Cerebellar cortex (tissue), 1 donor: ENCODE measurements around the gene RAD51C.
"Not testable (repeated sequence)": the region's sequence is repeated elsewhere in the genome, so short reads cannot be mapped to it uniquely, and the experiment has no call there.

ENCODE experiments used
- DNase-seq: peaks from one replicate; pipeline ENCODE4 v3.0.0-alpha.2; 2015; ENCODE audit warnings: low spot score

Gene RAD51C

DNA sequence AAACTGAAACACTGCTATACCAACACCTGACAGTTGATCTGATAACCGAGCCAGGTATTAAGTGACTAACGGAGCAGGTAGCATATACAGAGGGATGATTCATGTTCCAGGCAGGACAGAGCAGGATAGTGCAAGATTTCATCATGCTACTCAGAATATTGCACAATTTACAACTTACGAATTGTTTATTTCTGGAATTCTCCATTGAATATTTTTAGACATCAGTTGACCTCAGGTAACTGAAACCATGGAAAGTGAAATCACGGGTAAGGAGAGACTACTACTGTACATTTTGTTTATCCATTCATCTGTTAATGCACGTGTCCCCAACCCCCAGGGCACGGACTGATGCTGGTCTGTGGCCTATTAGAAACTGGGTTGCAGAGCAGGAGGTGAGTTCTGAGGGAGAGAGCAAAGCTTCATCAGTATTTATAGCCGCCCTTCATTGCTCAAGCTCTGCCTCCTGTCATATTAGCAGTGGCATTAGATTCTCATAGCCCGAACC is 48.8 kb downstream of the RAD51C start:
- no peak for DNase-seq

DNA sequence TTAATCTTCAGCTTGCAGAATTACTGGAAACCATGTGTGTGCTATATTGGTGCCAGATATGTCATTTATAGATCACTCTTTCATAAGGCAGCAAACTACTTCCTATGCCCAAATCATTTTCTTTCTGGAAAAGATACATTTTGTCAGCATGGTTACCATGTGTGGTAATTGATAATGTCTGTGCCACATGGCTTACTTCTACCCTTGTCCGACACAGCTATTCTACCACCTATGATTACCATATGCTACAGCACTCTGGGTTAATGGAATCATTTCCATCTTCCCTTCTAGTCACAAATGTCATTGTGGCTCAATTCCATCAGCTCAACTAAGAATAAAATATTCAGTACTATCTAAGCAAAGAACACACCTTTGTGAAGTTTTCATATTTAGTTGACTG is 55.3 kb downstream of the RAD51C start:
- DNase-seq: no peak

DNA sequence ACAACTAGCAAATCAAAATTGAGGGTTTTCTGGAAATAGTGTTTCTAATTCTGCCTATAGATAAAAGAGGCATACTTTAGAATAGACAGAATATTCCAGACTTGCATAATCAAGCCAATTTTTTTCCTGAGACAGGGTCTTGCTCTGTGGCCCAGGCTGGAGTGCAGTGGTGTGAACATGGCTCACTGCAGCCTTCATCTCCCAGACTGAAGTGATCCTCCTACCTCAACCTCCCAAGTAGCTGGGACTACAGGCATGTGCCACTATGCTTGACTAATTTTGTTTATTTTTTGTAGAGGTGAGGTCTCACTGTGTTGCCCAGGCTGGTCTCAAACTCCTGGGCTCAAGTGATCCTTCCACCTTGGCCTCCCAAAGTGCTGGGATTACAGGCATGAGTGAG is 57.2 kb downstream of the RAD51C start:
- not testable (repeated sequence) for DNase-seq

DNA sequence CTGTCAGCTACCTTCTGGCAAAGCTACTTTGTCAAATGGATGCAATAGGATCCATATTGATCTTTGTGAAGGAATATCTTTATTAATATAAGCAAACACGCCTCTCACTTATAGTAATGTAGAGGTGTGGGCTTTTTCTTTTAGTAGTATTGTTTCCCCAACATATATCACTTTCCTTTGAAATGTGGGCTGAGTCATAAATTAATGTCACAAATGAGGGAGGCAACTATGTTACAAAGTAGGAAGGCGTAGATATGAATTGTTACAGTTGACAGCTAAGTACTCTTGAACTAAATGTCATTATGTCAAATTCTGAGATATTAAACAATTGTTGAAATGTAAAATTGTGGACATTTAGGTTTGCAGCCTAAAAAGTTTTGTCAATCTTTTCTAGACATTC is 60.6 kb downstream of the RAD51C start:
- no peak for DNase-seq

DNA sequence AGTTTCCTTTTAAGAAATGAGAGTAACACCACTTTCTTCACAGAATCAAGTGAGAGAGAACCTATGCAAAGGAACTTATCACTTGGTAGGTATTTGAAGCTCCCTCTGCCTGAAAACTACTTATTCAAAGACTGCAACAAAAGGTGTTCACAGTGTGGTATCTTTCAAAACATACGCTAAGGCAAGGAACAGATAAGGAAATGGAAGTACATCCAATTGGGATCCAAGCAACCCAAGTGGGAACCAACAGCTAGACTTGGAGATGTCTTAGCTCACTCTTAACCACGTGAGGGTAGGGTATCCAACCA is 62.8 kb downstream of the RAD51C start:
- DNase-seq: no peak

DNA sequence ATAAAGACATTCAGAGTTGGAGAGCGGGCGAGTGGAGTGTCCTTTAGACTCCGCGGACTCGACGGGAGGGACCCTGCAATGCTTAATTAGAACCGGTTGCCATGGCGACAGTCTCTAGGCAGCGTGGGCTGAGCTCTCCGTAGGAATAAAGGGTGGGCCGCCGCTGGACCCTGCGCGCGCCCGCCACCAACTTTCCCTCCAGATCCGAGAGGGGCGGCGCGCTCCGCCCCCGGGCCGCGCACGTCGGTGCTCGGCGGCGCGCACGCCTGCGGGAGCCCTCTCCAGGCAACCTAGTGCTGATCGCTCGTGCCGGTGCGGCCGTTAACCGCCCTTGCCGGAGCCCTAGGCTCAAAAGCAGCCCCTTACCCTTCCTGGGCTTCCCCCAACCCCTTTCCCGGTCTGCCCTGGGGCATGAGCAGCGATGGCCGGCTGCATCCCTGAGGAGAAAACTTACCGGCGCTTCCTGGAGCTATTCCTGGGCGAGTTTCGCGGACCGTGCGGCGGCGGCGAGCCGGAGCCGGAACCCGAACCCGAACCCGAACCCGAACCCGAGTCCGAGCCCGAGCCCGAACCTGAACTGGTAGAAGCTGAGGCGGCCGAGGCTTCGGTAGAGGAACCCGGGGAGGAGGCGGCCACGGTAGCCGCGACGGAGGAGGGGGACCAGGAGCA is 63.3 kb downstream of the RAD51C start, which contains the start of gene PPM1E:
TSS of gene PPM1E (plus strand) at position 278 of the 669 bp plus-strand sequence.
- DNase-seq: peak; percentile 70

DNA sequence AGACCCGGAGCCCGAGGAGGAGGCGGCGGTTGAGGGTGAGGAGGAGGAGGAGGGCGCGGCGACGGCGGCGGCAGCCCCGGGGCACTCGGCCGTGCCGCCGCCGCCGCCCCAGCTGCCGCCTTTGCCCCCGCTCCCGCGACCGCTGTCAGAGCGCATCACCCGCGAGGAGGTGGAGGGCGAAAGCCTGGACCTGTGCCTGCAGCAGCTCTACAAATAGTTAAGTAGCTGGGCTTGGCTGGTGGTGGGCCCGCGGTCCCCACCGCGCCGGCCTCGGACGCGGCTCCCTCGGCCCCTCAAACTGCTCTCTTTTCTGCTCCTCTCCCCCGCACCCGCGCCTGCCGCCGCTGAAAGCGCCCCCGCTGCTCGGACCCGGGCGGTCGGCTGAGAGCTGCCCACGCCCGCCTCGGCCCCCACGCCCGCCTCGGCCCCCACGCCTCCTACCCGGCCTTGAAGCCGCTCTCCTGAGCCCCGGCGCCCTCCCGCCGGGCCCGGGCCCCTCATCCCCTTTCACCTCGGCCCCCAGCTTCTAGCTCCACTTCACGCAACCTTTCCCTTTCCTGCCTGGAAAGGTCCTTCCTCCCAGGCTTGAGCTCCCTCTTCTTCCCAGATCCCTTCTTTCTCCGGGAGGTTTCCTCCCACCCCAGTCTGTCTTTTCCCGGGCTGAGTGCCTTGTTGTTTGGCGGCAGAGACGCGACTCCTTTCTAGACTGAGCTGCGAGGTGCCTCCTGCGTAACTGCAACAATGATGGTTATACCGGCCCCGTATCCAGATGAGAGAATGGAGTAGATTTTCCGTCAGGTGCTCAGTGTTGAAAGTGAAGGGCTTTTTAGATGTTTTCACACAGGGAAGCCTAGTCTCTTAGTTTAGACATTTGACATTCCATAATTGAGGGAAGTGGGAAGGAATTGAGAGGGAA is 64.1 kb downstream of the RAD51C start:
- DNase-seq: peak; percentile 71

DNA sequence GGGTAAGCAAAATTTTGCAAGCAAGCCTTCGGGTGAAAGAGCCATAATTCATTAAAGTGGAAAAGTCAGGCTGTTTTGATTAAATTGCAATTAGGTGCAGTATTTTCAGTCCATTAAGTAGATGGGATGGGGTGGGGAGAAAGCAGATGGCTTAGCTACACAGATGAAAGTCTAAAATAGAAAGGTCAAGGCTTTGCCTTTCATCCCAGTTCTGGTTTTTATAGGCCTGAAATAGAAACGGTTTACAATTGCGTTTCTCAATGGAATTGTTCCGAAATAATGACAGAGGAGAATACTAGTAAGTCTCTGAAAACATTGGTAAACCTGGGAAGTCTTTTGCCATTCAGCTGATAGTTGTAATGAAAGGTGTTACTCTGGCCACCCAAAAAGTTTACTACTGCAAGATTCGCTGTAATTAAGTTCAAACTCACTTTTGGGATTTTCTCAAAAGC is 64.8 kb downstream of the RAD51C start:
- no peak for DNase-seq

DNA sequence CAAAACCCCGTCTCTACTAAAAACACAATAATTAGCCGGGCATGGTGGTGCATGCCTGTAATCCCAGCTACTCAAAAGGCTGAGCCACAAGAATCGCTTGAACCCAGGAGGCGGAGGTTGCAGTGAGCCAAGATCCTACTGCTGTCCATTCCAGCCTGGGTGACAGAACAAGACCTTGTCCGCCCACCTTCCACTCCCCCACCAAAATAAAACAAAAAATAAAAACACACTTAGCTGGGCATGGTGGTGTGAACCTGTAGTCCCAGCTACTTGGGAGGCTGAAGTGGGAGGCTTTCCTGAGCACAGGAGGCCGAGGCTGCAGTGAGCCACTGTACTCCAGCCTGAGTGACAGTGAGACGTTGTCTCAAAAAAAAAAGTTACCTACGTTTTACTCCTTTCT is 66.5 kb downstream of the RAD51C start:
- DNase-seq: no peak

DNA sequence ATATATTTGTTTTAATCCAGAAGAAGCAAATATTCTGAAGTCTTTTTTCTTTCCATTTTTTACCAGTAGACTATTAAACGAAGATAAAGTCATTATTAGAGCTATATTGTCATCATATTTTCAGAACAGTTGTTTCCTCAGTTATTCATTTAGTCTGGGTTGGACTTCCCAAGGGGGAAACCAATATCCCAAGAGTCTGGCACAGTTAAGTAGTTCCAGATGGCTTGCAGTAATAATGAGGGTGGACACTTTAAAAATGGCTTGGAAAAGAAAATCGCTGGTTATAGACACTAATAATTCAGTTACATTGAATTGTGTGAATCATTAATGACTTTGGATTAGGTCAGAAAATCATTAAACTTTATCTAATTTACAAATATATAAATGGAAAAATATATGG is 67.1 kb downstream of the RAD51C start:
- no peak for DNase-seq

DNA sequence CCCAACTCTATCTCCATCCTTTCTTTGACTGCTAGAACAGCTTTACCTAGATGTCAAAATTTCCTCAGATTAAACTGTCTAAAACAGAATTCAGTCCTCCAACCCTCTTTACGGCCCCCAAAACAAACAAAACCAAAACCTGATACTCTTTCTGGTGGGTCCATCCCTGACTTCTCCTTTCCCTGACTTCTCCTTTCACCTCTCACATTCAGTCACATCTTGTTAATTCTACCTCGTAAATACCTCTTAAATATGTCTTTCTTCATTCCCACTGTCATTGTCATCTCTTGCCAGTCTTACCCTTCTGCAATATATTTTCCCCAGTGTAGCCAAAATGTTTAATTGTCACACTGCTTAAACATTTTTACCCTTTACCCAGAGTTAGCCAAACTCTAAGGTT is 67.8 kb downstream of the RAD51C start:
- DNase-seq: no peak

DNA sequence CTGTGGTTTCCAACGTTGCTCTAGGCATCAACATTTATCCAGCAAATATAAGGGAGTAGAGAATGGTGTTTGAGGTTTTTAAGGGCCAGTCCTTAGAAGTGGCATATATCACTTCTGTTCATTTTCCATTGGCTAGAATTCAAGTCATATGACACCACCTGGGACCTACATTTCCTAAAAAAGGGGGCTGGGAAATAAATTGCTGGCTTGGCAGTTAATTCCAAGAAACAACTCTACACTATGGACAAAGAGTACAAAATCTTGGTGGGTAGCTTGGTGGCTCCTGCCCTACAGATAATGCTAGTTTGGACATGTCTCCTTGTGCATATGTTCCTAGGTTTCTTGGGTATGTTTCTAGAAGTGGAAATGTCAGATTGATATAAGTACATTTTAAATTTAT is 70.9 kb downstream of the RAD51C start:
- no peak for DNase-seq

DNA sequence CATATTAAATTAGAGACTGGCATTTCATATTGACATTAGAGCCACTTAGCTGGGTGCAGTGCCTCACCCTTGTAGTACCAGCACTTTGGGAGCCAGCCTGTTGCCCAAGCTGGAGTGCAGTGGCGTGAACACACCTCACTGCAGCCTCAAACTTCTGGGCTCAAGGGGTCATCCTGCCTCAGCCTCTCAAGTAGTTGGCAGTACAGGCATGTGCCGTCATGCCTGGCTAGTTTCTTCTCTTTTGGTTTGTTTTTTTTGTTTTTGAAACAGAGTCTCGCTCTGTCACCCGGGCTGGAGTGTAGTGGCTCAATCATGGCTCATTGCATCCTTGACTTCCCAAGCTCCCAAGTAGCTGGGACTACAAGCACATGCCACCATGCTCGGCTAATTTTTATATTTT is 72.0 kb downstream of the RAD51C start:
- no peak for DNase-seq

DNA sequence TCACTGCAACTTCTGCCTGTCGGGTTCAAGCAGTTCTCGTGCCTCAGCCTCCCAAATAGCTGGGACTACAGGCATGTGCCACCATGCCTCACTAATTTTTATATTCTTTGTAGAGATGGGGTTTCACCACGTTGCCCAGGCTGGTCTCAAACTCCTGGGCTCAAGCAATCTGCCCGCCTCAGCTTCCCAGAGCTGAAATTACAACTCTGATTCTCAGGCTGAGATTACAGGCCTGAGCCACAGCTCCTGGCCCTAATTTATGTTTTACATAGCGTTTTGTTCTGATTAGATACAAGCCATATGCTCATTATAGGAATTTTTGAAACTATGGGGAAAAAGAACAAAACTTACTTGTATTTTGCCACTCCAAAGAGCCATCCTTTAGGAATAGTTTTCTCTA is 86.1 kb downstream of the RAD51C start:
- DNase-seq: not testable (repeated sequence)

DNA sequence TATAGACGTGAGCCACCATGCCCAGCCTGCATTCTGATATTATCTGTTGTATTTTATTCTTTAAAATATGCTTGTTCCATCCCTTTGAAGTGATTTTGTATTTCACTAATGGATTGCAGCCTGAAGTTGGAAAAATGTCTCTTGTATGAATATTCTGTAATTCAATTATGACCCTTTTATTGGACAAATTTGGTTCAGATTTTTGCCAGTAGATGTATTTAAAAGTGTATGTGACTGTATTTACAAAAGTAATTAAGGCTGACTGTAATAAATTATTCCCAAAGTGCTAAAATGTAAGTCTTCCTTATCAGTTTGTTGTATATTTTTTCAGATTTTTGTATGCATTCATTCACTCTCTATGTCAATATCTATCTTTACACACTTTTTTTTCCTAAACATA is 87.0 kb downstream of the RAD51C start:
- no peak for DNase-seq

DNA sequence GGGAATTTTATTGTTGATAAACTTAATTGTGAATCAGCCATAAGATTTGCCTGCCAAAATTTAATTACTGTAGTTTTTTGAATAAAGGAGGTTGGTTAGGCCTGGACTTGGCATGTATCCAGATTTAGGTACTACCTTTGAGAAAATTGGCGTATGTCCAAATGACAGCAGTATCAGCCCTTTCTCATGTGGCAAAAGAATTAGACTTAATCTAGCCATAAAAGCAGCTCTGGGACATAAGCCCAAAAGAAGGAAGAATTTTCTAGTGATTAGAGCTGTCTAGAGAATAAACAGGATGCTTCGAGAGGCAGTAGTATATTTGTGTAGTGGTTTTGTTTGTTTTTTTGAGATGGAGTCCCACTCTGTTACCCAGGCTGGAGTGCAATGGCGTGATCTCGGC is 91.0 kb downstream of the RAD51C start:
- peak; percentile 17 for DNase-seq

DNA sequence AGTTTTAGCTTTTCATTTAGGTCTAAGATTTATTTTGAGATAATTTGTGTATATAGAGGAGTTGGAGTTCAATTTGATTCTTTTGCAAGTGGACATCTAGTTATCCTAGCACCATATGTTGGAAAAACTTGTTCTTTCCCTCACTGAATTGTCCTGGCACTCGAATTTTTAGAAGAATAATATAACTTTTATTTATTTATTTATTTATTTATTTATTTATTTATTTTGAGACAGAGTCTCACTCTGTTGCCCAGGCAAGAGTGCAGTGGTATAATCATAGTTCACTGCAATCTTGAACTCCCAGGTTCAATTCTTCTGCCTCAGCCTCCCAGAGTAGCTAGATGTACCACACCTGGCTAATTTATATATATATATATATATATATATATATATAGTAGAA is 92.7 kb downstream of the RAD51C start:
- no peak for DNase-seq
